B cell (primary cell): ENCODE measurements around the gene AZIN2. TPM values are rescaled to one million over a fixed set of nuclear protein-coding genes. Genes with fewer than 3 reads are reported as not detected.

ENCODE experiments used
- ATAC-seq: fragments of 200-7000 bp; cut with Tn5 transposase; one replicate; pipeline ENCODE4 v1.10.0; 2021; ENCODE audit warnings: low read depth, mild to moderate bottlenecking, moderate number of reproducible peaks, moderate library complexity
- CTCF ChIA-PET: fragments of 350-600 bp; sonication (Branson Sonifier 250); formaldehyde crosslinking; loops from one replicate; lab custom pipeline; 2021; ENCODE audit warnings: antibody characterized with exemption, inconsistent platforms; lab: Charles Lee
- POLR2A ChIA-PET: fragments of 350-600 bp; sonication (Branson Sonifier 250); formaldehyde crosslinking; loops from one replicate; lab custom pipeline; 2021; ENCODE audit warnings: antibody characterized with exemption; lab: Charles Lee
- DNase-seq: peaks from one replicate; pipeline ENCODE4 v3.0.0; 2013
- H2AFZ ChIP-seq: 2 replicates; pipeline ENCODE4 v1.6.1; 2012; ENCODE audit warnings: mild to moderate bottlenecking, low read depth, low read length; ENCODE audit not compliant: insufficient read depth, poor library complexity, severe bottlenecking
- H3K27ac ChIP-seq, 2 donors: 1 replicate in 1 of 2; 2 replicates in 1 of 2; pipeline ENCODE4 v1.5.1; 2012 to 2013; ENCODE audit warnings: low read length in 2 of 2, mild to moderate bottlenecking in 2 of 2, moderate library complexity in 1 of 2
- H3K27me3 ChIP-seq, 4 experiments: fragments of 200-600 bp in 1 of 4; sonication (generic) in 1 of 4; replicated peaks in 1 of 4; 1 replicate in 2 of 4; 2 replicates in 2 of 4; pipeline versions ENCODE4 v1.6.1 to v1.7.0; 2013 to 2016; ENCODE audit warnings: low read length in 3 of 4, mild to moderate bottlenecking in 2 of 4, mixed read lengths in 1 of 4, moderate library complexity in 1 of 4; ENCODE audit not compliant: insufficient read depth in 4 of 4, control insufficient read depth in 3 of 4; ENCODE audit errors: control extremely low read depth in 1 of 4
- H3K36me3 ChIP-seq, 2 experiments: replicated peaks in 1 of 2; 1 replicate in 1 of 2; 2 replicates in 1 of 2; pipeline versions ENCODE4 v1.6.1 to v1.7.1; 2013; ENCODE audit warnings: low read length in 1 of 2; ENCODE audit not compliant: insufficient read depth in 2 of 2, control insufficient read depth in 1 of 2; ENCODE audit errors: control extremely low read depth in 1 of 2, extremely low read depth in 1 of 2
- H3K4me1 ChIP-seq, 2 donors: fragments of 200-600 bp in 1 of 2; sonication (generic) in 1 of 2; 1 replicate in 1 of 2; 2 replicates in 1 of 2; pipeline versions ENCODE4 v1.5.1 to v1.6.1; 2013 to 2017; ENCODE audit warnings: low read length in 2 of 2; ENCODE audit not compliant: control insufficient read depth in 2 of 2, insufficient read depth in 2 of 2
- H3K4me2 ChIP-seq: replicated peaks from 2 replicates; pipeline ENCODE3; 2012; ENCODE audit warnings: mild to moderate bottlenecking, low read depth, low read length; ENCODE audit not compliant: poor library complexity, severe bottlenecking
- H3K4me3 ChIP-seq, 5 experiments: fragments of 200-600 bp in 1 of 5; sonication (generic) in 1 of 5; 1 replicate in 3 of 5; 2 replicates in 2 of 5; pipeline versions ENCODE4 v1.5.1 to v1.7.0; 2011 to 2016; ENCODE audit warnings: low read length in 4 of 5, mild to moderate bottlenecking in 4 of 5, low read depth in 2 of 5, control low read depth in 1 of 5, moderate library complexity in 1 of 5; ENCODE audit not compliant: insufficient read depth in 1 of 5; ENCODE audit errors: control extremely low read depth in 1 of 5, extremely low read depth in 1 of 5
- H3K79me2 ChIP-seq: fragments of 200-600 bp; sonication (generic); one replicate; pipeline ENCODE4 v1.6.0; 2016; ENCODE audit warnings: low read length; ENCODE audit not compliant: control insufficient read depth, insufficient read depth
- H3K9ac ChIP-seq: fragments of 200-600 bp; sonication (generic); 2 replicates; pipeline ENCODE4 v1.6.1; 2017; ENCODE audit warnings: mild to moderate bottlenecking, low read length, moderate library complexity
- H3K9me3 ChIP-seq, 3 donors: one replicate each; pipeline versions ENCODE4 v1.6.1 to v1.7.1; 2013; ENCODE audit warnings: low read length in 2 of 3; ENCODE audit not compliant: control insufficient read depth in 2 of 3, insufficient read depth in 1 of 3; ENCODE audit errors: control extremely low read depth in 1 of 3
- H4K20me1 ChIP-seq: 2 replicates; pipeline ENCODE4 v1.6.0; 2012; ENCODE audit warnings: mild to moderate bottlenecking, low read length; ENCODE audit not compliant: insufficient read depth, control insufficient read depth, poor library complexity, severe bottlenecking
- H3K27ac Mint-ChIP-seq: one replicate; pipeline ENCODE4 v1.8.0; 2021; ENCODE audit warnings: mixed read lengths
- H3K27me3 Mint-ChIP-seq: one replicate; pipeline ENCODE4 v1.8.0; 2021; ENCODE audit warnings: mixed read lengths
- H3K4me1 Mint-ChIP-seq: one replicate; pipeline ENCODE4 v1.8.0; 2021; ENCODE audit warnings: mixed read lengths
- H3K4me3 Mint-ChIP-seq: one replicate; pipeline ENCODE4 v1.8.0; 2021; ENCODE audit warnings: mixed read lengths
- H3K9me3 Mint-ChIP-seq: one replicate; pipeline ENCODE4 v1.8.0; 2022; ENCODE audit warnings: mixed read lengths; ENCODE audit not compliant: insufficient read depth
- EZH2 ChIP-seq: IDR thresholded peaks from 2 replicates; pipeline ENCODE4 v1.6.1; 2012; ENCODE audit warnings: borderline replicate concordance, low read depth, mild to moderate bottlenecking, moderate library complexity, low read length; ENCODE audit not compliant: insufficient read depth, poor library complexity, severe bottlenecking
- WGBS: methylation state at CpG from one replicate; pipeline ENCODE4 v1.1.5; 2013; ENCODE audit warnings: missing lambda C conversion rate; ENCODE audit not compliant: insufficient coverage; 5-methylcytosine and 5-hydroxymethylcytosine counted together
- intact Hi-C: fragments of 100-400 bp; cut with micrococcal nuclease; formaldehyde crosslinking; loops from one replicate; pipeline ENCODE4 v1.10.0; 2022
- polyA plus RNA-seq: library from polyadenylated mRNA; depleted of rRNA; stranded (reverse); fragments of >200 nt; gene quantifications from 2 replicates; pipeline ENCODE4 v1.2.3, GENCODE V29; 2012
- total RNA-seq, 2 donors: library from RNA; stranded (reverse); fragments of 120-200 nt in 1 of 2; gene quantifications; 1 replicate in 1 of 2; 2 replicates in 1 of 2; pipeline versions ENCODE4 v1.2.3 to v1.2.4, GENCODE V29; 2013 to 2022
- TF ChIP-seq, protein P1 (sequence below): fragments of 200-600 bp; IDR thresholded peaks from one replicate; pipeline ENCODE4 v1.8.0; 2022; ENCODE audit warnings: antibody characterized with exemption, mild to moderate bottlenecking

Gene AZIN2
- total and polyA plus RNA-seq, 2 donors (not counting 1 experiment from before 2014, with no cell fraction given): 0.33 to 5.9 TPM

DNA sequence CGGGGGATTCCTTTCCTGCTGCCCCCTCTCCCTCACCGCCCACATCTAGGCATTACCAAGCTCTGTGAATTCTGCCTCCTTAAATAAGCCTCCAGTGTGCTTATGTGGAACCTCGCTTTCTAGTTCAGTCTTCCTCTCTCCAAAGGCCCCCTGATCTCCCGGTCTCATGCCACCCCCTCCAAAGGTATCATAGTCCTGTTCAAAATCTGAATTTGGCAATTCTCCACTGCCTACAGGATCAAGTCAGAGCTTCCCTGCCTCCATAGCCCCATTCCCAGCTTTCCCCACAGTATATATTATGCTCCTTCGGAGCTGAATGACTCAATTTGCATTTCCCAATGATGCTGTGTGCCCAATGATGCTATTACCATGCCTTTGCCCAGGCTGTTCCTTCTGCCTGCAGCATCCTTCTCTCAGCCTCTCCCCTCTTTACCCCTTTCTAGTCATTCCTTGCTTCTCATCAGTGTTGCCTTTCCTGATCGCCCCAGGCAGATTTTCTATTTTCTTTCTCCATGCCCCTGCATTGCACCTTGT, 1.7 kb downstream of the AZIN2 start:
- TF ChIP-seq, protein P1, sequence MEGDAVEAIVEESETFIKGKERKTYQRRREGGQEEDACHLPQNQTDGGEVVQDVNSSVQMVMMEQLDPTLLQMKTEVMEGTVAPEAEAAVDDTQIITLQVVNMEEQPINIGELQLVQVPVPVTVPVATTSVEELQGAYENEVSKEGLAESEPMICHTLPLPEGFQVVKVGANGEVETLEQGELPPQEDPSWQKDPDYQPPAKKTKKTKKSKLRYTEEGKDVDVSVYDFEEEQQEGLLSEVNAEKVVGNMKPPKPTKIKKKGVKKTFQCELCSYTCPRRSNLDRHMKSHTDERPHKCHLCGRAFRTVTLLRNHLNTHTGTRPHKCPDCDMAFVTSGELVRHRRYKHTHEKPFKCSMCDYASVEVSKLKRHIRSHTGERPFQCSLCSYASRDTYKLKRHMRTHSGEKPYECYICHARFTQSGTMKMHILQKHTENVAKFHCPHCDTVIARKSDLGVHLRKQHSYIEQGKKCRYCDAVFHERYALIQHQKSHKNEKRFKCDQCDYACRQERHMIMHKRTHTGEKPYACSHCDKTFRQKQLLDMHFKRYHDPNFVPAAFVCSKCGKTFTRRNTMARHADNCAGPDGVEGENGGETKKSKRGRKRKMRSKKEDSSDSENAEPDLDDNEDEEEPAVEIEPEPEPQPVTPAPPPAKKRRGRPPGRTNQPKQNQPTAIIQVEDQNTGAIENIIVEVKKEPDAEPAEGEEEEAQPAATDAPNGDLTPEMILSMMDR: no peak
- no peak for TF ChIP-seq EZH2
- no peak for ATAC-seq
- WGBS: 88% methylated on average over 5 of the region's 6 CpGs
- no peak overlapping the region for H3K4me2 ChIP-seq
- CTCF ChIA-PET: interaction anchor here (1.0 to 11.0 kb wide), 7 partner anchors 8 to 370 kb away, joined by 3 to 118 read pairs (median 9); no protein-coding TSS in a partner anchor
- H3K9ac ChIP-seq: no peak overlapping the region
- Mint-ChIP-seq H3K27ac (no peak overlapping the region), H3K9me3 (no peaks in the 10 kb centered on the region), H3K4me1 (peaks cover 29% of the 10 kb centered on the region), H3K4me3 (peak overlapping the region; percentile 51), H3K27me3 (peaks cover 10% of the 10 kb centered on the region)
- no peak overlapping the region for H3K4me3 ChIP-seq
- intact Hi-C loops: no loop called here
- H2AFZ ChIP-seq: no peak overlapping the region
- peaks cover 15 to 22% of the 10 kb centered on the region in 2 donors for H3K4me1 ChIP-seq
- H3K27me3 ChIP-seq: peaks cover 0 to 12% (median 4%) of the 10 kb centered on the region in 4 experiments
- no peaks in the 10 kb centered on the region for H3K36me3 ChIP-seq
- POLR2A ChIA-PET: interaction anchor here (0.6 kb wide), 1 partner anchor 16 kb away, joined by 3 read pairs; no protein-coding TSS in a partner anchor
- no peak overlapping the region for H3K27ac ChIP-seq
- H3K9me3 ChIP-seq: no peaks in the 10 kb centered on the region
- no peaks in the 10 kb centered on the region for H4K20me1 ChIP-seq
- no peak for DNase-seq
- H3K79me2 ChIP-seq: no peaks in the 10 kb centered on the region

DNA sequence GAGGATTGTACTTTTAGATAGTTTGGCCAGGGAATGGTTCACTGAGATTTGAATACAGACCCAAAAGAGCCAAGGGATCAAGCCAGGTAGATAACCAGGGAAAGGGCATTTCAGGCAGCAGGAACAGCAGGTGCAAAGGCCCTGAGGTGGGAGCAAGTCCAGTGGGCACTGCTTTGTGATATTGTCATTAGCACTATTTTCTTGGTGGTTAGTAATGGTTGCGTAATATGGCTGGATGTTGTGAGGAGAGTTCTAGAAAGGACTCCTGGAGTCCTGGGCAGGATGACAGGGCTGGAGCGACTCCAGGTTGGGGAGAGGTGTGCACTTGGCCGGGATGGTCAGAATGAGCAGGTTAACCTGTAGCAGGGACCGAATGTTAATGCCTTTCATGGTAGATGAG, 4.4 kb downstream of the AZIN2 start:
- Histone ChIP-seq H3K4me3 (no peak overlapping the region), H3K4me1 (peaks cover 26 to 33% of the 10 kb centered on the region in 2 donors), H3K27me3 (peaks cover 0 to 8% (median 4%) of the 10 kb centered on the region in 4 experiments), H2AFZ (no peak overlapping the region), H3K36me3 (no peaks in the 10 kb centered on the region), H3K9ac (no peak overlapping the region), H3K4me2 (no peak overlapping the region), H3K27ac (no peak overlapping the region), H3K9me3 (no peaks in the 10 kb centered on the region), H4K20me1 (no peaks in the 10 kb centered on the region), H3K79me2 (no peaks in the 10 kb centered on the region)
- 83% methylated on average over 4 of the region's 4 CpGs for WGBS
- no peak overlapping the region for H3K4me3 Mint-ChIP-seq
- ChIA-PET POLR2A (no interaction called here), CTCF (interaction anchor here (1.1 to 11.0 kb wide), 10 partner anchors 9 to 386 kb away, joined by 5 to 118 read pairs (median 8); no protein-coding TSS in a partner anchor)
- no peaks in the 10 kb centered on the region for H3K9me3 Mint-ChIP-seq
- TF ChIP-seq, protein P1: no peak
- TF ChIP-seq EZH2: no peak
- no peak for DNase-seq
- H3K27me3 Mint-ChIP-seq: peaks cover 10% of the 10 kb centered on the region
- peaks cover 39% of the 10 kb centered on the region for H3K4me1 Mint-ChIP-seq
- intact Hi-C loops: no loop called here
- no peak for ATAC-seq
- H3K27ac Mint-ChIP-seq: no peak overlapping the region
